ENCODE data around the gene KCNE4. TPM values are rescaled to one million over a fixed set of nuclear protein-coding genes. Genes with fewer than 3 reads are reported as not detected.

The KCNE4 gene
- total RNA-seq, 1 experiment from 2014 or later, result not detected

DNA sequence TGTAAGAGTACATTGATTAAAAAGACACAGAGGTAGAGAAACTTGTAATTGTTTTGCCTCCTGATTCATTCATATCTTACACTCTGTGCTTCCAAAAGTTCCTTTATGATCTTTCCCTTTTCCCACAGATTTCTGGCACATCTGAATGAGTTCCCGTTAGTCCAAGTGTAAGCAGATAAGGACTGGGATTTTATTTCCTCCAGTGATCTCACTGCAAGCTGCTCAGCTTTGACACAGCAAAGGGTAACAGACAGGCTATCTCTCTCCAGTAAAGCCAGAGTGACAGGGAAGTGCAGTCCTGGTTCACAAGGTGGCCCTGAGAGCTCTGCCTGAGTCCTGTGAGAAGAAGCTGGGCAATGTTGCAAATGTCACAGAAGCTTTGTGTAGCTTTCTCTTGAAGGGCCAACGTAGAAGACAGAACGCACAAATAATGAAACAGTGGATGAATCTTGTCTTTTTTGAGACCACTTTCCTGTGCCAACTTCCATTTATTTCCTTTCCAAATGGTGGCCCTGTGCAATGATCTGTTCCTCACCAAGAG, 32.5 kb upstream of the KCNE4 start:
- Mint-ChIP-seq H3K4me3 (ENCODE audit: low read depth, unreplicated experiment) (no peak overlapping the region), H3K36me3 (ENCODE audit: insufficient read depth, unreplicated experiment) (no peaks in the 10 kb centered on the region), H3K27me3 (ENCODE audit: unreplicated experiment) (no peaks in the 10 kb centered on the region), H3K27ac (ENCODE audit: unreplicated experiment) (no peak overlapping the region), H3K9me3 (ENCODE audit: low read depth, unreplicated experiment) (peaks cover 5% of the 10 kb centered on the region), H3K4me1 (ENCODE audit: low read depth, unreplicated experiment) (no peaks in the 10 kb centered on the region)
- CTCF ChIA-PET, result no interaction called here
- TF ChIP-seq, protein P1, sequence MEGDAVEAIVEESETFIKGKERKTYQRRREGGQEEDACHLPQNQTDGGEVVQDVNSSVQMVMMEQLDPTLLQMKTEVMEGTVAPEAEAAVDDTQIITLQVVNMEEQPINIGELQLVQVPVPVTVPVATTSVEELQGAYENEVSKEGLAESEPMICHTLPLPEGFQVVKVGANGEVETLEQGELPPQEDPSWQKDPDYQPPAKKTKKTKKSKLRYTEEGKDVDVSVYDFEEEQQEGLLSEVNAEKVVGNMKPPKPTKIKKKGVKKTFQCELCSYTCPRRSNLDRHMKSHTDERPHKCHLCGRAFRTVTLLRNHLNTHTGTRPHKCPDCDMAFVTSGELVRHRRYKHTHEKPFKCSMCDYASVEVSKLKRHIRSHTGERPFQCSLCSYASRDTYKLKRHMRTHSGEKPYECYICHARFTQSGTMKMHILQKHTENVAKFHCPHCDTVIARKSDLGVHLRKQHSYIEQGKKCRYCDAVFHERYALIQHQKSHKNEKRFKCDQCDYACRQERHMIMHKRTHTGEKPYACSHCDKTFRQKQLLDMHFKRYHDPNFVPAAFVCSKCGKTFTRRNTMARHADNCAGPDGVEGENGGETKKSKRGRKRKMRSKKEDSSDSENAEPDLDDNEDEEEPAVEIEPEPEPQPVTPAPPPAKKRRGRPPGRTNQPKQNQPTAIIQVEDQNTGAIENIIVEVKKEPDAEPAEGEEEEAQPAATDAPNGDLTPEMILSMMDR (IDR thresholded peaks at IDR 0.05; ENCODE audit: unreplicated experiment), result no peak
- BruUV-seq (replicated peaks), result no TSS peak
- intact Hi-C loops (cut with micrococcal nuclease; ENCODE audit: unreplicated experiment), result no loop called here
- DNase-seq, result no peak

DNA sequence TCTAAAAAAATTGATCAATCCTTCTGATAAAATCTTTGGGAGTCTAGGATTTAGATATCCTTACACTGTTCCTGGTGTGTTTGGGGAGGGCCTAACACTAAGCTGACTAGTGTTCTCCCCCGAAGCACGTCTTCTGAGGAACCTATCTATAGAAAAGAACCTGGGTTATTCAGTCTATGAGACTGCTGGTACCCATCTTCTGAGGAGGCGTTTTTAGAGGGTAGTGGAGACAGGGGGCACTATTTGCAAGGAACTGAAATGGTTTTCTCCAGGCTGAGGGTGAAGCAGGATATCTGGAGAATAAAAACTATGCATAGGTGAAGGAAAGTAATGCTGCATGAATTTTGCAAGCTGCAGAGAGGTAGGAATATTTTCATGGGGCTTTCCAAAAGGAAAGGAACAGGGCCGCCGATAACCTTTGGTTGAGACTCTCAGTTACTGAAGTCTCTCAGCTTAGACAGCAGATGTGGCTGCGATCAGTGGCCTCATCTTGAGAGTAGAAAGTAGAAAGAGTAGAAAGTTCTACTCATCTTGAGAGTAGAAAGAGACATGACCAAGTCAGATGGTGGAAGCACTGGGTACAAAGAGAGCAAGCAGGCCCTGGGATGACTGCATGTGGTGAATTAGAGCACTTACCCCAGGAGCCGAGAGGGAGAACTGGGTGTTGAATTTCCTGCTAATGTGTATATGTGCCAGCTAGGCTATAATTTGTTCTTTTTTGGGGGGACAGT, 31.8 kb upstream of the KCNE4 start:
- TF ChIP-seq, protein P1 (IDR thresholded peaks at IDR 0.05; ENCODE audit: unreplicated experiment), result no peak
- H3K27me3 Mint-ChIP-seq (ENCODE audit: unreplicated experiment), result no peaks in the 10 kb centered on the region
- no TSS peak for BruUV-seq (replicated peaks)
- CTCF ChIA-PET, result no interaction called here
- H3K4me3 Mint-ChIP-seq (ENCODE audit: low read depth, unreplicated experiment), result no peak overlapping the region
- H3K27ac Mint-ChIP-seq (ENCODE audit: unreplicated experiment), result no peak overlapping the region
- H3K36me3 Mint-ChIP-seq (ENCODE audit: insufficient read depth, unreplicated experiment), result no peaks in the 10 kb centered on the region
- intact Hi-C loops (cut with micrococcal nuclease; ENCODE audit: unreplicated experiment), result no loop called here
- peaks cover 3% of the 10 kb centered on the region for H3K9me3 Mint-ChIP-seq (ENCODE audit: low read depth, unreplicated experiment)
- no peak for DNase-seq
- no peaks in the 10 kb centered on the region for H3K4me1 Mint-ChIP-seq (ENCODE audit: low read depth, unreplicated experiment)

DNA sequence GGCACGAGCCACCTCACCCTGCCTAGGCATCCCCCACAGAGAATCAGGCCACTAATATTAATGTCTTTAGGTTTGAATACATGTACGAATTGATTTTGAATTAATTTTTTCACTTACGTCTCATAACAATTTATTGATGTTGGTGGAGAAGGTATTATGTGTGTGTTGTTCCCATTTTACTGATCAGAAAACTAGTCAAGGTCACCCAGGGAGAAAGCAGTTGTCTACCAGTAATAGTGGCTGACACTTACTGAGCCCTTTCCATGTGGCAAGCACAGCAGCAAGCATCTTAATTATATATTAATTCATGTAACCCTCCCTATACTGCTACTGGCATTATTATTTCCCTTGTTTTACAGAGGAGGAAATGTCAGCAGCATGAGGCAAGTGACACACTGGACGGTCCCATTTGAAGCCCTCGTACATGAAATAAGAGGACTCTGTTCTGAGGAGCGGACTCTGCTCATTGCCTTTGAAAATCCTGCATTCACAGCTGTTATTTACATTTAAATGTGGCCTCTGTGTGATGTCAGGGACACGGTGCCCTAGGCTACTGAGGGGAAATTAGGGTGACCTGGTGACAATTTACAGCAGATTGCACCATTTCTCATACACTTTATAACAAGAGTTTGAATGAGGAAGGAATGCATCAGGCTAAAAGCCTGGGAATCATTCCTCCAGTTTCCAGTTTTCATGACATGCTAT, 30.9 kb upstream of the KCNE4 start:
- no TSS peak for BruUV-seq (replicated peaks)
- TF ChIP-seq, protein P1 (IDR thresholded peaks at IDR 0.05; ENCODE audit: unreplicated experiment), result no peak
- intact Hi-C loops (cut with micrococcal nuclease; ENCODE audit: unreplicated experiment), result no loop called here
- Mint-ChIP-seq H3K36me3 (ENCODE audit: insufficient read depth, unreplicated experiment) (no peaks in the 10 kb centered on the region), H3K4me1 (ENCODE audit: low read depth, unreplicated experiment) (no peaks in the 10 kb centered on the region), H3K9me3 (ENCODE audit: low read depth, unreplicated experiment) (peaks cover 3% of the 10 kb centered on the region), H3K27me3 (ENCODE audit: unreplicated experiment) (no peaks in the 10 kb centered on the region), H3K4me3 (ENCODE audit: low read depth, unreplicated experiment) (no peak overlapping the region), H3K27ac (ENCODE audit: unreplicated experiment) (no peak overlapping the region)
- CTCF ChIA-PET, result no interaction called here
- DNase-seq, result no peak

GRCh38 chr2:223026357-223027110, 25.5 kb upstream of the KCNE4 start:
- BruUV-seq (replicated peaks), result no TSS peak
- no peak for DNase-seq

More at GRCh38 chr2:223026357-223027110, 25.5 kb upstream of the KCNE4 start:
- Mint-ChIP-seq H3K36me3 (ENCODE audit: insufficient read depth, unreplicated experiment) (no peaks in the 10 kb centered on the region), H3K27ac (ENCODE audit: unreplicated experiment) (no peak overlapping the region), H3K9me3 (ENCODE audit: low read depth, unreplicated experiment) (no peaks in the 10 kb centered on the region), H3K4me3 (ENCODE audit: low read depth, unreplicated experiment) (no peak overlapping the region), H3K27me3 (ENCODE audit: unreplicated experiment) (no peaks in the 10 kb centered on the region), H3K4me1 (ENCODE audit: low read depth, unreplicated experiment) (peaks cover 17% of the 10 kb centered on the region)
- intact Hi-C loops (cut with micrococcal nuclease; ENCODE audit: unreplicated experiment), result no loop called here
- CTCF ChIA-PET, result interaction anchor here (0.7 to 0.9 kb wide), 2 partner anchors 17 to 25 kb away, joined by 3 read pairs; no protein-coding TSS in a partner anchor
- TF ChIP-seq, protein P1 (IDR thresholded peaks at IDR 0.05; ENCODE audit: unreplicated experiment), result no peak

Measured in Calu3 (cell line).